HG02852 (cell line): ENCODE measurements around the gene OR2F1.

ENCODE experiments used
- ATAC-seq: cut with Tn5 transposase; IDR thresholded peaks from one replicate; pipeline ENCODE4 v1.9.1; 2021; ENCODE audit warnings: mild to moderate bottlenecking, moderate library complexity; ENCODE audit not compliant: unreplicated experiment

Gene OR2F1

GRCh38 chr7:143953421-143953820 lies 1.2 kb upstream of the OR2F1 start:
- ATAC-seq = no peak

DNA sequence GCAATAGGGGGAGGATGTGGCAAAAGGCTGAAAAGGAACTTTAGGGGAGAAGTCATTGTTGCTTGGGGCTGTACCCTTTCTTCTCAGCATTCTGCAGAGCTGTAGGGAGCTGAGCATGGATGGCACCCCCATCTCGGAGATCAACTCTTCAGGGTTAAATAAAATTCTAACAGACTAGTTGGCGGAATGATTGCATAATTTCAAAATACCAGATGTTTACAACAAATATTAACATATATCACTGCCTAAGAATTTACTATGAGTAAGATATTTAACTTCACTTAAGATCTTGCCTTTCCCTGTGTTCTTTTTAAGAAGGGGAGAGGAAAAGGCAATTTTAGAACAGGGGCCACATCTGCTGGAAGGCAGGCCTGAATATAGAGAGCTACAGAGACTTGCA lies 509 bp upstream of the OR2F1 start:
- ATAC-seq = no peak

DNA sequence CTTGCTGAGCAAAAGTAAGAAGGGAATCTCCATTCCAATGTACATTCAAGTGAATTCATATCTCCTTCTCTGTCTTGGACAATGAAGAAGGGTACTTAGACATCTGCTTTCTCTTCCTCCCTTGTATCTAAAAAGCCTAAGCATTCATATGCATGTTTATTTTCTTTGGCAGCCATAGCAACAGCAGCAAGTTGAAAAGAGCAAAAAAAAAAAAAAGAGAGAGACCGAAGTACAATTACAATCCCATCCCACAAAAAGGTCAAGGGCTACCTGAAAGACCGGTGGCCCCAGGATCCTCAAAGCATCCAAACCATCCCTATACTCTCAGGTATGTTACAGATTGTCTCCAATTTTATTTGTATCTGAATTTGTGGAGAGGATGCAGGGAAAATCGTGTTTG lies 4.1 kb downstream of the OR2F1 start:
- no peak for ATAC-seq

GRCh38 chr7:143960813-143961610 lies 6.4 kb downstream of the OR2F1 start:
- no peak for ATAC-seq

DNA sequence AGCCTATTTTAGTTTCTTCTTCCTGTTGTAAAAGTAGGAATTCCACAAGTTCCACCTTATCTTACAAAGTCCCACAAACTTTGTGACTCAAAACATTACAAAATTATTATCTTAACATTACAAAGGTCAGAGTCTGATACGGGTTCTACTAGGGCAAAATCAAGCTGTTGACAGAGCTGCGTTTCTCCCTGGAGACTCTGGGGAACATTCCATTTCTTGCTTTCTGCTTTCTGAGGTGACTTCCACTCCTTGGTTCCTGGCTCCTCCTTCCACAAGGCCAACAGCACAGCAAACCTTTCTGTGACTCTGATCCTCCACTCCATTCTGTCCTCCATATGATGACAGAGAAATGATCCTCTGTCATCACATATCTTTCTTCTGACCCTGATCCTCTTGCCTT lies 10.6 kb downstream of the OR2F1 start:
- ATAC-seq = no peak

GRCh38 chr7:143967398-143967797 lies 12.8 kb downstream of the OR2F1 start:
- no peak for ATAC-seq

DNA sequence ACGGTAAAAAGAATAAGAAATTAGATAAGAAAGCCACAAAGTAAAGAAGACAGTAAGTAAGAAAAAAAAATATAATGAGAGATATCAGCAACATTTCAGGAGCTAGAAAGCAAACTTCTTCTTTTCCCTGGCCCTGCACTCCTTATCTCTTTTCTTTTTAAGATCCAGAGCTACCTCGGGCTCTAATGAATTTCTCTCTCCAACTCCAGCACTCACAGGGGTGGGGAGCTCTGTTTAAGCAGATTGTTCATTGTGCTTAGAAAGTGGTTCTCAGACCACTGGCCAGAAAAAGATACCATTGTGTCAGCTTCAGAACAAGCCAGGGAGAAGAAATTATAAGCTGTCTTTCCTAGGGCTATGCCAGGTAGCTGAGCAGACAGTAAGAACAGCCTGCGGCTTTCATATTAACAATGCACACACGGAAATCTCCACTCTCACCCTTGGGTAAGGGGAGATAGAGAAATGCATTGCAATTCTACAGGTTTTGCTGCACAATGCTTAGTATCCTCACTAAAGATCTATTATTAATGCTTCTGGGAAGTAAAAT lies 19.3 kb downstream of the OR2F1 start:
- no peak for ATAC-seq

GRCh38 chr7:143974459-143974858 lies 19.8 kb downstream of the OR2F1 start:
- no peak for ATAC-seq

GRCh38 chr7:143975617-143976016 lies 21.0 kb downstream of the OR2F1 start:
- no peak for ATAC-seq

GRCh38 chr7:143978585-143978984 lies 23.9 kb downstream of the OR2F1 start:
- no peak for ATAC-seq

DNA sequence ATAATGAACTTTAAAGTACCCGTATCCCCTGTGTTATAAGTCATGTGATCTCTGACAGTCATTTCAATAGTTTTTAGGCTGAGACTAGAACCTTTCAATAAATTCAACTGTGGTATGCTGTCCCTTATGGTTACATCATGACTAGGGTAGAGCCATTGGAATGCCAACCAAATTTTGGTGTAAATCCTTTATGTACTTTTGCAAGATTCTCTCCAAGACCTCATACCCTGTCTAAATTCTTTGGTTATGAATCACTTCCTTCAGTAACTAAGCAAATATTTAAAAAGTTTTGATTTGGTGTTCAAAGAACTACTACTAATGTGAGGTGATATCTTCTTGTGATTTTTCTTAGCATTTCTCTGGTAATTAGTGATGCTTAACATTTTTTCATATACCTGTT lies 24.7 kb downstream of the OR2F1 start:
- ATAC-seq = no peak

GRCh38 chr7:143979998-143980397 lies 25.4 kb downstream of the OR2F1 start:
- no peak for ATAC-seq

DNA sequence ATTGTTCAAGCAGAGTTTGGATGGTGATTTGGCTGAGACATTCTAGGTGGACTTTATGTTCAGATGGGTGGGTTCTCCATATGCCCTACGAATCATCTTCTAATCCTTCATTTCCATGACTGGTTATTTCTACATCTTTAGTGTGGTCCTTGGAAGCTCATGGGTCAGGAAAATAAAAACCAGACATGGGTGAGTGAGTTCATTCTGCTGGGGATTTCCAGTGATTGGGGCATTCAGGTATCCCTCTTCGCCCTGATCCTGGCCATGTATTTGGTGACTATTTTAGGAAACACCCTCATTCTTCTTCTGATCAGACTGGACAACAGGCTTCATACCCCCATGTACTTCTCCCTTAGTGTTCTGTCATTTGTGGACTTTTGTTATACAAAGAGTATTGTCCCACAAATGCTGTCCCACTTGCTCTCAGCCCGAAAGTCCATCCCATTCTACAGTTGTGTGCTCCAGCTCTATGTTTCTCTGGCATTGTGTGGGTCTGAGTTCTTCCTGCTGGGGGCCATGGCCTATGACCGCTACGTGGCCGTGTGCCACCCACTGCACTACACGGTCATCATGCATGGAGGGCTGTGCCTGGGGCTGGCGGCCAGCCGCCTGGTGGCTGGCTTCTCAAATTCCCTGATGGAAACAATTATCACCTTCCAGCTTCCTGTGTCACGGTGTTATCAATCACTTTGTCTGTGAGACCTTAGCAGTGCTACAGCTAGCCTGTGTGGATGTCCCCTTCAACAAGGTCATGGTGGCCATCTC lies 26.3 kb downstream of the OR2F1 start:
- no peak for ATAC-seq

GRCh38 chr7:143983960-143984359 lies 29.3 kb downstream of the OR2F1 start:
- ATAC-seq = no peak

- ATAC-seq = peak; percentile 82
Observed at GRCh38 chr7:143987513-143987912, 32.9 kb downstream of the OR2F1 start.

DNA sequence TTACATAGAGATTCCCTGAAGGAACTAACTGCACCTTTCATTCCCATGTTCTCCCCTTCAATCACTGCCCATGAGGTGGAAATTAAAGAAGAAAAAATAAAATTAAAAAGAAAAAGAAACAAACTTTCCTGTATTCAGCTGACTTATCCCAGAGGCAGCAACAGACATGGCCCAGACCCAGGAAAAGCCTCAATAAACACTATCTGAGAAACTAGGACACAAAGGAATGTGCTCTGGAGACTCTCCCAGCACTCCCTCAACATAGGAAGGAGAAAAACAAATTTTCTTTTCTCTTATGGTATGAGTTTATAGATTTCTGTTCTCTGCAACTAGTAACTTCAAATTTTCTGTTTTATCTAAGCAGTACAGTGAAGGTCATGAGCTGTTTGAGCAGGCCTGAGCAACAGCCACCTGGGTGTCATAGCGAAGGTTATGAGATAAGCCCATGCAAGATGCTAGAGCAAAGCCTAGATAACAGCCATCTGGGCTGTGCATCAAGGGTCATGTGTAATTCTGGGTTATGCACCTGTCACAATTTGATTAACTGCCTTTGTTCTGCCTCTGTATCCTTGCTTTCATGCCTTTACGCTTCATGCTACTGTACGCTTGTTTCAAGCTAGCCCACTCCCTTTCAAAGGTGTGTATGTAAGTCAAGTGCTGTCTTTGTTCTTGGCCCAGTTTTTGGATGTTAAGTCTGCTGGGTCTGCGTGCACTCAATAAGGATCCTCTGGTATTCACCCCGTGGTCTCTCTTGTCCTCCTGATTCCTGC lies 34.5 kb downstream of the OR2F1 start:
- ATAC-seq = no peak

DNA sequence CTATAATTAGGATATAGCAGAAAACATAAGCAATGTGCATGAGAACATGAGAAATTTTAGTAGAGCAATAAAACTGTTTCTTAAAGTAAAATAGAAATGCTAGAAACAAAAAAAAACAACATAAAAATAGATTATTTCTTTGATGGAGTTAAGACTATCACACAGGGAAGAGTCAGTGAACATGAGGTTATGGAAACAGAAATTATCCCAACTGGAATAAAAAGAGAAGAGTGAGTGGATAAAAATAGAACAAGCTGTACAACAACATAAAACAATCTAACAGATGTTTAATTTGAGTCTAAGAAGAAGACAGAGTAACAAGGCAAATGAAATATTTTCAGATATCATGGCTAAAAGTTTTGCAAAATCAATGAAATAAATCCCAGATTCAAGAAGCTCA lies 38.0 kb downstream of the OR2F1 start:
- no peak for ATAC-seq

GRCh38 chr7:143993924-143994323 lies 39.3 kb downstream of the OR2F1 start:
- ATAC-seq = no peak

DNA sequence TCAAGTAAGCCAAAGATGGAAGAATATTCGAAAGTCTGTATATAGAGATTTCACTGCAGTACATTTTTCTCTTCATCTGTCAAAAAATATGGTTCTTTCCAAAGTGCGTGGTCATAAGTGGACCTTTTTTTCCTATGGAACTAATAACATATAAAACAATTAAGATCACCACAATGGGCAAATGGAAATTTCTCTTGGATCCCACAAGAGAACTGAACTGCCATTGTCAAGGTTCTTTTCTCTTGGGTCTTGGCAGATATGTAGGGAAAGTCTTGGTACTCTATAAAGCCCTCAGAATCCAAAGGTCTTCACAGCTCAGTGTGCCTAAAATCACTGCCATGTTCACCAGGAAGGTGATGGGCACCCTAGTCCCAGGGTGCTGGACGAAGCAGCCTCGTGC lies 45.4 kb downstream of the OR2F1 start, which contains the start of gene OR6B1:
OR6B1 (plus strand) TSS at position 301 of the 400 bp plus-strand sequence. CDS start 3,677 bp downstream, outside the sequence.
- no peak for ATAC-seq

GRCh38 chr7:144001543-144001942 lies 46.9 kb downstream of the OR2F1 start:
- ATAC-seq = no peak

DNA sequence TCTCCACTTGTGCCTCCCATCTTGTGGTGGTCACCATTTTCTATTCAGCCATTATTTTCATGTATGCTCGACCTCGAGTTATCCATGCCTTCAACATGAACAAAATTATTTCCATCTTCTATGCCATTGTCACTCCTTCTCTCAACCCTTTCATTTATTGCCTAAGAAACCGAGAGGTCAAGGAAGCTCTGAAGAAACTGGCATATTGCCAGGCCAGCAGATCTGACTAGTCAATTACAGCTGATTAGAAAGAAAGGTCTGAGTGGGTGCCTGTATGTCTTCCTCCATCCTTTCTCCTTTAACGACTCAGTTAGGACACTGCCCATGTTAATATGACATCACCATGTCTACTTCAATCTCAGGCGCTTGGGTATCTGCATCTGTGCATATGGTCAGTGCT lies 50.1 kb downstream of the OR2F1 start:
- ATAC-seq = no peak
